ENCODE results near the gene CLMN. TPM values are rescaled to one million over a fixed set of nuclear protein-coding genes. Genes with fewer than 3 reads are reported as not detected.
A peak's percentile ranks its signal among the peaks of the same experiment; 100 is the strongest.

Gene CLMN
- total and polyA plus RNA-seq, 2 of the 8 experiments (the other 6 are each of a cell fraction or from before 2014, with no cell fraction given): 1.6 to 8.2 TPM

GRCh38 chr14:95218472-95219193 is 101.1 kb downstream of the CLMN start:
- WGBS, 2 experiments (ENCODE audit: extremely low coverage in 1 of 2, insufficient coverage in 1 of 2, insufficient read length in 1 of 2, insufficient replicate concordance in 2 of 2, low coverage in 1 of 2, low lambda C conversion rate in 2 of 2, missing lambda C conversion rate in 1 of 2): 23% methylated on average over 8 of the region's 8 CpGs; no CpG with 5 or more reads in 1 of the 2 experiments
- Histone ChIP-seq H2BK20ac (ENCODE audit: low read length) (no peak overlapping the region), H2BK12ac (ENCODE audit: low read depth, low read length) (no peak overlapping the region), H3K4me2 (ENCODE audit: insufficient read depth in 1 of 2, low read depth in 2 of 2, low read length in 2 of 2) (0 out of 4 replicates have a peak overlapping the region, but pooled peaks of 1 of the 2 experiments have one; percentile 4), H3K27me3 (replicated peaks in 1 of 4; ENCODE audit: control insufficient read depth in 3 of 4, extremely low read depth in 1 of 4, insufficient read depth in 3 of 4, low read length in 3 of 4) (peaks cover 0 to 10% (median 5%) of the 10 kb centered on the region in 4 experiments; a peak in 4 of 7 replicates), H4K91ac (replicated peaks; ENCODE audit: insufficient read length, low read length) (no peak overlapping the region), H4K20me1 (replicated peaks in 1 of 2; ENCODE audit: control insufficient read depth in 1 of 2, insufficient read depth in 2 of 2, low read length in 2 of 2) (no peaks in the 10 kb centered on the region), H3K4me3 (ENCODE audit: extremely low read depth in 1 of 4, insufficient read depth in 2 of 4, low read depth in 3 of 4, low read length in 4 of 4) (no peak overlapping the region), H3K14ac (ENCODE audit: insufficient read length) (no peak overlapping the region), H3K9ac (replicated peaks in 1 of 4; ENCODE audit: extremely low read depth in 1 of 4, low read depth in 3 of 4, low read length in 3 of 4) (no peak overlapping the region), H3K23me2 (ENCODE audit: low read depth, low read length) (no peaks in the 10 kb centered on the region; the same call in 1 of the 2 replicates), H3K23ac (ENCODE audit: insufficient read length) (no peak overlapping the region), H4K8ac (ENCODE audit: extremely low read depth, insufficient read depth, low read length) (no peak overlapping the region), H2BK5ac (ENCODE audit: low read depth, low read length) (no peak overlapping the region), H3K36me3 (ENCODE audit: control insufficient read depth in 2 of 4, insufficient read depth in 4 of 4, low read length in 3 of 4) (no peaks in the 10 kb centered on the region), H2AFZ (ENCODE audit: low read length) (no peak overlapping the region), H3K4me1 (replicated peaks in 1 of 4; ENCODE audit: control insufficient read depth in 3 of 4, insufficient read depth in 4 of 4, low read length in 3 of 4) (peaks cover 11 to 33% (median 23%) of the 10 kb centered on the region in 4 experiments), H4K5ac (ENCODE audit: insufficient read length, low read depth, low read length) (no peak overlapping the region), H3K27ac (ENCODE audit: low read depth, low read length) (no peak overlapping the region), H3K56ac (replicated peaks; ENCODE audit: insufficient read length, low read depth, low read length) (no peak overlapping the region), H3K4ac (replicated peaks; ENCODE audit: insufficient read length, low read depth, low read length) (no peak overlapping the region), H2BK120ac (replicated peaks; ENCODE audit: low read depth, low read length) (no peak overlapping the region), H3K9me3 (ENCODE audit: insufficient read depth in 2 of 2, low read depth in 1 of 2, low read length in 1 of 2) (no peaks in the 10 kb centered on the region), H2BK15ac (ENCODE audit: low read length) (no peak overlapping the region), H3K79me1 (ENCODE audit: low read depth, low read length) (no peaks in the 10 kb centered on the region), H2AK5ac (ENCODE audit: low read depth, low read length) (no peak overlapping the region), H3K18ac (ENCODE audit: extremely low read depth, low read length) (no peak overlapping the region), H3K79me2 (ENCODE audit: control insufficient read depth in 1 of 2, insufficient read depth in 2 of 2, low read length in 2 of 2) (no peaks in the 10 kb centered on the region)
- DNase-seq (ENCODE audit: low read depth in 1 of 2, low spot score in 2 of 2) (peak in 1 of 2 experiments; percentile 61), FAIRE-seq (no peak)
- POLR2A ChIA-PET (ENCODE audit: partially characterized antibody): interaction anchor here (1.1 to 1.3 kb wide), 3 partner anchors 11 to 21 kb away, joined by 3 to 4 read pairs (median 3); no protein-coding TSS in a partner anchor
- peak; percentile 37; the same call in 1 of the 2 replicates for TF ChIP-seq TCF12 (IDR thresholded peaks at IDR 0.05; ENCODE audit: low read depth, low read length)
- no peak for TF ChIP-seq NRF1 (IDR thresholded peaks at IDR 0.05; ENCODE audit: low read depth, low read length)
- peak; percentile 50; the same call in 1 of the 2 replicates for TF ChIP-seq POLR2AphosphoS5 (IDR thresholded peaks at IDR 0.05; ENCODE audit: low read depth, low read length)
- CTCF ChIA-PET (ENCODE audit: partially characterized antibody): interaction anchor here (0.8 to 1.8 kb wide), 6 partner anchors 10 to 142 kb away, joined by 3 to 10 read pairs (median 4); no protein-coding TSS in a partner anchor

Data from H1 (cell line).